Measurements from ENCODE around the gene ABI3.
A peak's percentile ranks its signal among the peaks of the same experiment; 100 is the strongest.
"Not testable (repeated sequence)": the region's sequence is repeated elsewhere in the genome, so short reads cannot be mapped to it uniquely, and the experiment has no call there.

The ABI3 gene

DNA sequence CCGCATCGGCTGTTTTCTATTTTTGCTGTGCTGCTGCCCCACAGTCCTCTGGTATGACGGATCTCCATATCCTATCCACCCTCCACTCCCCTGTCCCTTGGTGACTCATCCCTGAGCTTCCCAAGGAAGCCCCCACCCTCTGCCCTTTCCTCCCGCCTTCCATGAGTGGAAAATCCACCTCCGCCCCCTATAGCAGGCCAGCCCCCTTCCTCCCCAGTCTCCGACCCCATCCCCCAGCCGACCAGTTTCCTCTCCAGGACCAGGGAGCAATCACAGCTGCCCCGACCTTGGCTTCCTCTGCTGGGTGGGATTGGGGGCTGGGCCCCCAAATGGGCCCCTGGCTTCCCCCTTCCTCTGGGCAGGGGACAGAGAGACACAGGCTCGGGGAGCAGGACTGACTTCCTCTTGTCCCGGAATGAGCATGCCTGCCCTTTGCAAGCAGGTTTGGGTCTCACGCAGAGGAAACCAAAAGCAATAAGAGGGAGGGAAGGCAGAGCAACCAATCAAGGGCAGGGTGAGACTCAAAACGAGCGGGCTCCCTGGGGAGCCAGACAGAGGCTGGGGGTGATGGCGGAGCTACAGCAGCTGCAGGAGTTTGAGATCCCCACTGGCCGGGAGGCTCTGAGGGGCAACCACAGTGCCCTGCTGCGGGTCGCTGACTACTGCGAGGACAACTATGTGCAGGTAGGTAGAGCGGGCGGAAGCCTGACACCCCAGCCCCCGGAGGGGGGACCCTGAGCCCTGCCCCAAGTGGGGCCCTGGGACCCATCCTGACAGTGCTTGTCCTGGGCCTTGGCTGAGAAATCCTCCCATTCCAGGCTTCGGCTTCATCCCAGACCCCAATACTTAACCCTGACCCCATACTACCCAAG lies at the start of gene ABI3, which contains the start of gene GNGT2:
ABI3 (plus strand) TSS at position 550 of the 872 bp plus-strand sequence; CDS start at position 568, 18 bp downstream.
GNGT2 (minus strand) TSS at position 417 of the 872 bp plus-strand sequence. CDS start 3,152 bp downstream, outside the sequence.
- Histone ChIP-seq H3K27ac (peak within 1 kb of the TSS; percentile 48 to 91 (median 75)), H3K4me3 (peak within 1 kb of the TSS; percentile 19 to 49 (median 35))

DNA sequence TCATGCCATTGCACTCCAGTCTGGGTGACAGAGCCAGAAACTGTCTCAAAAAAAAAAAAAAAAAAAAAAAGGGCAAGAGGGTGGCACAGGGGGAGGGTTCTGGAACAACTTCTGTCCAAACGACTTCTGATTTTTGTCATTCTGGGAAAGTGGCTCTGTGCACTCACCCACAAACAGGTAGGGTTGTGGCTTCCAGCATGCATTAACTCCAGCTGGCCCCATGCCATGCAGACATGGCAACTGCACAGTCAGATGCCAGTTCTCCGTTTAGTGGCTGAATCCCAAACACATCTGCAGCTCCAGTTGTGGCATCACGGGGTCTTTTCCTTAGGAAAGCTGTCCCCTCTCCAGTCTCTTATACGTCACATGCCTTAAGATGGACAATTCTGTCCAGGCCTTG lies 47.6 kb upstream of the ABI3 start:
- no peak overlapping the region for H3K27ac ChIP-seq
- H3K4me3 ChIP-seq, result no peak overlapping the region

GRCh38 chr17:49165143-49165542 lies 45.4 kb upstream of the ABI3 start:
- Histone ChIP-seq H3K4me3 (no peak overlapping the region), H3K27ac (no peak overlapping the region)

DNA sequence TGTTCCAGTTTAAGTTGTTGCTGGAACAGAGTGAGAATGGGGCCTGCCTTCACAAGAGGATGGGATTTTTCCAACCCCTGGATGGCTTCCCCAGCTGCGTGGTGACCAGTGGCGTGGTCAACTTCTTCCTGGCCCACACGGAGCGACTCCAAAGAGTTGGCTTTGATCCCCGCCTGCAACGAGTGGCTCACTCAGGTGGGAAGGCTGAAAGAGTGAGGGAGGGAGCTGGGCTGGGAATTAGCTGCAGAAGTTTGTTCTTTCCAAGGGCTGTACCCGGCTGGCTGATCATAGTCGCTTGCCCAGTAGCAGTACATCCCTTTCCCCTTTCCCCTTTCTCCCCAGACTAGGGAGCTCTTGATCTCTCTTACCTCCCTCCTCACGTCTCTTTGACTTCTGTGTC lies 41.8 kb upstream of the ABI3 start:
- H3K4me3 ChIP-seq, result no peak overlapping the region
- H3K27ac ChIP-seq, result no peak overlapping the region

DNA sequence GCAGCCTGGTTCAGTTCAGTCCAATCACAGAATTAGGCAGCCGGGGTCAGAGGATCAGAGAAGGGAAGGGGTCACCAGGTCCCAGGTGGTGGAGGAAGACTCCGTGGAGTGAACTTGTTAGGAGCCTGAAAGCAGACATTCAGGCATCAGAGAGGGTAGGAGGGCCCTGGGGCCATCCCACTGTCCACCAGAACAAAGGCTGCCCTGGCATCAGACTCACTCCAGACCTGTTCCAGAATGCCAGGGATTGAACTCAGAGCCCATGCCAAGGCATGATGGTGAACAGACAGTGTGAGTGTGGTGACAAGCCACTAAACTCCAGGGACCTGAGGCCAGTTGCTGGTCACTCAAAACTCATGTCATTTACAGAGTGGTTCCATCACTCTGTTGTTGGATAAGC lies 40.3 kb upstream of the ABI3 start:
- H3K27ac ChIP-seq, result no peak overlapping the region
- H3K4me3 ChIP-seq, result no peak overlapping the region

GRCh38 chr17:49170711-49171110 lies 39.8 kb upstream of the ABI3 start:
- H3K27ac ChIP-seq, H3K4me3 ChIP-seq: not testable (repeated sequence)

DNA sequence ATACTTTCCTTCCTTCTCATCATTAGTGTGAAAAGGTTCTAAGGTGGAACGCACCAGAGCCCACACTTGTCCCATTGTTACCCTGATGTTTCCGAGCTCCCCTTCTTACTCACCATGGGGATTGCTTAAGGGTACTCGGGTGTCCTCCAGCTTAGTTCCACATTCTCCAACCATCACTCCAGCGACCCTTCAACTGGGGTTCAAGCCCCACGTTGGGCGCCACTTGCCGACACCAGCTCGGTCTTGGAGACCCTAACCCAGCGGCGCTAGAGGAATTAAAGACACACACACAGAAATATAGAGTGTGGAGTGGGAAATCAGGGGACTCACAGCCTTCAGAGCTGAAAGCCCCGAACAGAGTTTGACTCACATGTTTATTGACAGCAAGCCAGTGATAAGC lies 34.5 kb upstream of the ABI3 start:
- H3K27ac ChIP-seq, H3K4me3 ChIP-seq: not testable (repeated sequence)

DNA sequence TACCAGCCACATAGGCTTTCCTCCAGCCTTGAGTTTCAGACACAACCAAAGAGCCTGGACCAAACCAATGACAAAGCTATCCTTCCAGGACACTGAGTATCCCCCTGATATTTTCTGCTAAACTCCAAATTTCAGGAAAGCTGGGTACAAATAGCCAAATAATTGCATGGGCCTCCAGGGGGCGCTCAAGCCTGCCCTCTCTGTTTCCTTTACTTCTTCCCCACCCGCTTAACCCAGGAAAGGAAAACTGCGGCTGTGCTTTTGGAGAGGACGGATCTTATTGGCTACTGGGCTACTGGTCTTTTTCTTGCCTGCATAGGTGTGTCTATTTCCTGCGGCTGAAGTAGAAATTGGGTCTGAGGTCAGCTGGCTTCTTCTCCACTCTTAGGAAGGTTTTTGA lies 30.2 kb upstream of the ABI3 start:
- no peak overlapping the region for H3K27ac ChIP-seq

DNA sequence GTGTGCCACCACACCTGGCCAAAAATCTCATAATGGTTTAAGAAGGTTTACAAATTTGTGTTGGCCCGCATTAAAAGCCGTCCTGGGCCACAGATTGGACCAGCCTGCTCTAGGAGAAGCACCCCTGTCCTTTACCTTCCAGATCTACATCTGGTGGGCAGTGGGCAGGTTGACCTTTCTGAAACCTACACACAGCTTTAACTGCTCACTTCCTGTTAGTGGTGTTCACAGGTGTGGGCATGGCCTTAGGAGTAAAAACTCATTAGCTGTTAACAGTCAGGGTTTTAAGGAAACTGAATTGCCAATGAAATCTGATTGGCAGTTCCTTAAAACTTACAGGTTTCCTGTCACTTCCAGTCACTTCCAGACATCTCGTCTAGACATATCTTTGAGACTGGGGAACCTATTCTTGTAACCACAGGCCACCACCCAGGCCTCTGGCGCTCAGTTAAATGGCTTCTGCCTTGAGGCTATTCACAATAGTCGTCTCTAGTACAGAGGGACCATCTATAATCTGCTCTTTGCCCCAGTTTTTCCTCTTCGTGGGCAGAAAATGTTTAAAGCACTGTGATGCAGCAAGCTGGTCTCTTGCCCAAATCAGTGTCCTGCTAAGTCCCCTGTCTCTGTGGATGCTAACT lies 29.4 kb upstream of the ABI3 start:
- Histone ChIP-seq H3K27ac (no peak overlapping the region), H3K4me3 (no peak overlapping the region)

More for the DNA sequence above, 30.2 kb upstream of the ABI3 start:
- H3K4me3 ChIP-seq, result no peak overlapping the region

DNA sequence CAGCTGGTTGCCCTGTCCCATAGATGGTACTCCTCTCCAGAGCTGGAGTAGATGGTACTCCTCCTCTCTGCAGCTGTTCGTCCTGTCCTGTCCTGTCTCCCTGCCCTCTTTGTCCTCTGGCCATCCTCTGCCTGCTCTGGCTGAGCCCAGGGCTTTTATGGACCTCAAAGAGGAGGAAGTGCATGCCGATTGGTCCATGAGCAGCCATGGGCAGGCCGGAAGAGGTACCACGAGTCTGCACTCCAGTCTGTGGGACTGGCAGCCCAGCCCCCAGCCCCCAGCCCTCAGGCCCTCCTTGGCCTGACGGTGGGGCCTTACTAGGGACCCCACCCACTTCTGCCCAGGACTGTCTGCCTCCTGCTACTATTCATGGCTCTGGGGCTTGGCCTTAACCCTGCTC lies 27.2 kb upstream of the ABI3 start:
- no peak overlapping the region for H3K4me3 ChIP-seq
- no peak overlapping the region for H3K27ac ChIP-seq

DNA sequence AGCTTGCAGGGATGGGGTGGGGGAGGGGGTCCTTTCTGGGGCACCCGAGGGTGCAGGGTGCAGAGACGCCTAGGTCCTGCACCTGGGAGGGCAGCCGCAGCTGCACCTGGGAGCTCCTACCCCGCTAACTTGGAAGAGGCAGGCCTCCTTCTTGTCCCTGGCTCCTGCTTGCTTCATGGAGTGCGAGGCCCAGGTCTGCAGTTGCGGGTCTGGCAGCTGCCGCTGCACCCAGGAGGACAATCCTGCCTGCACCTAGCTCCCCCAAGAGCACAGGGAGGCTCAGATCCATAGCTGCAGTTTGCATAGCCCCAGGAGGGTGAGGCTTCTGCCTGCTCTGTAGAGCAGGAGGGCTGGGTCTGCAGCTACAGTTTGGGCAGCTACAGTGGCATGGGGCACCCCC lies 26.7 kb upstream of the ABI3 start:
- Histone ChIP-seq H3K27ac (no peak overlapping the region), H3K4me3 (no peak overlapping the region)

DNA sequence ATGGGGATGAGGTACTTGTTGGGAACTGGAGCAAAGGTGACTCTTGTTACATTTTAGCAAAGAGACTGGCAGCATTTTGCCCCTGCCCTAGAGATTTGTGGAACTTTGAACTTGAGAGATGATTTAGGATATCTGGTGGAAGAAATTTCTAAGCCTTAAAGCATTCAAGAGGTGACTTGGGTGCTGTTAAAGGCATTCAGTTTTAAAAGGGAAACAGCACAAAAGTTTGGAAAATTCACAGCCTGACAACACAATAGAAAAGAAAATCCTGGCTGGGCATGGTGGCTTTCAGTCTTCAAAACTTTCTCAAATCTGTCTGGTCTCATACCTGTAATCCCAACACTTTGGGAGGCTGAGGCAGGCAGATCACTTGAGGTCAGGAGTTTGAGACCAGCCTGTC lies 26.0 kb upstream of the ABI3 start:
- H3K27ac ChIP-seq, H3K4me3 ChIP-seq: not testable (repeated sequence)

DNA sequence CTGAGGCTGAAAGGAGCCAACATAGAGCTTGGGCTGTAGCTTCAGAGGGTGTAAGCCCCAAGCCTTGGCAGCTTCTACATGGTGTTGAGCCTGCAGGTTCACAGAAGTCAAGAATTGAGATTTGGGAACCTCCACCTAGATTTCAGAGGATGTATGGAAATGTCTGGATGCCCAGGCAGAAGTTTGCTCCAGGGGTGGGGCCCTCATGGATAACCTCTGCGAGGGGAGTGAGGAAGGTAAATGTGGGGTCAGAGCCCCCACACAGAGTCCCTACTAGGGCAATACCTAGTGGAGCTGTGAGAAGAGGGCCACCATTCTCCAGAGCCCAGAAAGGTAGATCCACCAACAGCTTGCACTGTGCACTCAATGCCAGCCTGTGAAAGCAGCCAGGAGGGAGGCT lies 25.1 kb upstream of the ABI3 start:
- H3K4me3 ChIP-seq, H3K27ac ChIP-seq: not testable (repeated sequence)

- H3K4me3 ChIP-seq, result no peak overlapping the region
Measured at GRCh38 chr17:49187301-49187700, 23.2 kb upstream of the ABI3 start.

DNA sequence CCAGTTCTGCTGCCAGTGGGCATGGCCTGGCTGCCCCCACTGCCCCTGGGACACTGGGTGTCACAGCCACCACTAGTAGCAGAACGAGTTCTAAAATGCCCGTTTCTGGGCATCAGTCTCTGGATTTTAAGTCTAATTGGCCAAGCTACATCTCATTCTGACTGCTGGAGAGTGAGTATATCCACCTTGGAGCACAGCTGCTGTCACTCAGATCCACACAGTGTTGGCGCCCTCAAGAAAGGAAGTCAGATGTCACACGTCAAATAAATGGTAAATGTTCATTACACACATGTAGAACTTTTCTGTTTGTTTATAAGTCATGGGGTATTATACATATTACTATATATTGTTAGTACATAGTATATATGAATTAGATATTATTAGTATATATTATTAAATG lies 19.6 kb upstream of the ABI3 start:
- Histone ChIP-seq H3K27ac (peak overlapping the region in 1 of 21 experiments; percentile 89), H3K4me3 (no peak overlapping the region)

More at GRCh38 chr17:49187301-49187700, 23.2 kb upstream of the ABI3 start:
- H3K27ac ChIP-seq, result no peak overlapping the region

DNA sequence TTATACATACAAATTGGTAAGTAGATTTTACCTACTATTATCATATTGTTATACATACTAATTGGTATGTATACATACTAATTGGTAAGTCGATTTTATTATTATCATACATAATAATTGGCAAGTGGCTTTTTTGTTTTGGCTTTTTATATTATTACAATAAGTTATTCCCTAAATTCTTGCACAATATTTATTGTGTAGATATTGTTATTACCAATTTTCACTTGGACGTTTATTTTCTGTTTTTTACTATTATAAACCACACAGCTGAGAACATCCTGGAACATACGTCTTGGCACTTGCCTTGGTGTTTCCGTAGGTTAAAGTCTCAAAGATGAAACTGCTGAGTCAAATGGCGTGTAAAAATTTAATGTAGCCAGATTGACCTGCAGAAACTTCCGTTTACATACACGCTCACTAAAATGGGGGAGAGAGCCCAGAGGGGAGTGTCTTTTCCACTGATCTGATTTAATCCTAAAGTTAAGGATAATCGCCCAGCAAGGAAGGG lies 19.0 kb upstream of the ABI3 start:
- peak overlapping the region; percentile 24 to 97 (median 92) for H3K27ac ChIP-seq

DNA sequence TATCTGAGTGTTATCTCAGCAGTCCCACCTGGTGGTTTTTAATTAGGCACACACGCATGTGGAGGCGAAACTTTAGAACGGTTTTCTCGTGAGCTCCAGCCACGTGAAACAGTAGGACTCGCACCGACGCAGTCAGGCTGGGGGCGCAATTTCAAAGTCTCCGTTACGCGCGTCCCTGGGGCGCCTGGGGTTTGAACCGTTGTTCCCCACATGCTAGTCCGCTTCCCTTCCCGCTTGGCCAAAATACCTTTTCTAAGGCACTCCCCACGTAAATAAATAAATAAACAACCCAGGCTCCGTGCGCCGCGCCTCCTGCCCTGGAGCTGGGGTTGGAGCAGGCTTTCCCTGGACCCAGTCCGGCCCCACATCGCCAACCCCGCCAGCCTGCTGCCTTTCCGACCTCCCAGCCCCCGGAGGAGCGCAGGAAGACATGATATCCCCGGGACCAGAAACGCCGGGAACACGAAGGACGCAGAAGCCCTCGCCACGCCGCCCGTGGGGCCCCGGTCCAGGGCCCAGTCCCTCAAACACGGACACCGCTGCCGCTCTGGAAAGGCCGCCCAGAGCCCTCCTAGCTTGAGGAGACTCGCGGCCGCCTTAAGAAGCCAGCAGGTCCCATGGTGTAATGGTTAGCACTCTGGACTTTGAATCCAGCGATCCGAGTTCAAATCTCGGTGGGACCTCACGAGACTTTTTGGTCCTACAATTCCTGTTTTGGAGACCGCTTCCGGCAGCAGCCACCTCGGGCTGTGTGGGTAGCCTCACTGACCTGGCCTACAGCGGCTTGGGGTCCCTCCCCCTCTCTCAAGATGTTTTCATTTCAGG lies 18.4 kb upstream of the ABI3 start:
- H3K27ac ChIP-seq, result peak overlapping the region; percentile 24 to 97 (median 92)
- H3K4me3 ChIP-seq, result peak overlapping the region; percentile 62 to 85 (median 67)

More for the DNA sequence above, 19.0 kb upstream of the ABI3 start:
- H3K4me3 ChIP-seq, result peak overlapping the region; percentile 62 to 85 (median 67)

- peak overlapping the region in 18 of 21 experiments; percentile 66 to 97 (median 93) for H3K27ac ChIP-seq
Measured at GRCh38 chr17:49193513-49194296, 16.8 kb upstream of the ABI3 start.

GRCh38 chr17:49194297-49194607 lies 16.3 kb upstream of the ABI3 start:
- Histone ChIP-seq H3K27ac (peak overlapping the region in 5 of 21 experiments; percentile 71 to 97 (median 94)), H3K4me3 (no peak overlapping the region)

More at GRCh38 chr17:49193513-49194296, 16.8 kb upstream of the ABI3 start:
- H3K4me3 ChIP-seq, result peak overlapping the region; percentile 62 to 85 (median 67)

All from skin epidermis (tissue), 12 donors.